RWPE1 (cell line): ENCODE results near the gene CXADR.
A peak's percentile ranks its signal among the peaks of the same experiment; 100 is the strongest.
"Not testable (repeated sequence)": the region's sequence is repeated elsewhere in the genome, so short reads cannot be mapped to it uniquely, and the experiment has no call there.

Experiments used
- CTCF ChIA-PET: fragments of 350-600 bp; sonication (Branson Sonifier 250); formaldehyde crosslinking; extraction: SDS; loops from one replicate; lab custom pipeline; 2021; lab: Yijun Ruan, JAX
- POLR2A ChIA-PET: fragments of 400-600 bp; formaldehyde crosslinking; extraction: SDS; loops from one replicate; lab custom pipeline; 2020; ENCODE audit warnings: antibody characterized with exemption; ENCODE audit not compliant: low non-redundant PET; lab: Yijun Ruan, JAX
- DNase-seq: peaks from one replicate; pipeline ENCODE4 v3.0.0; 2012; ENCODE audit warnings: low spot score
- H3K27ac ChIP-seq: fragments of 450-650 bp; 2 replicates; pipeline ENCODE4 v1.5.1; 2017
- TF ChIP-seq, protein P1 (sequence below): fragments of 450-650 bp; conservative IDR thresholded peaks from 2 replicates; pipeline ENCODE4 v1.5.1; 2017; ENCODE audit warnings: low read depth, mild to moderate bottlenecking

The CXADR gene

GRCh38 chr21:17501107-17502006, 11.5 kb upstream of the CXADR start:
- CTCF ChIA-PET = no interaction called here

DNA sequence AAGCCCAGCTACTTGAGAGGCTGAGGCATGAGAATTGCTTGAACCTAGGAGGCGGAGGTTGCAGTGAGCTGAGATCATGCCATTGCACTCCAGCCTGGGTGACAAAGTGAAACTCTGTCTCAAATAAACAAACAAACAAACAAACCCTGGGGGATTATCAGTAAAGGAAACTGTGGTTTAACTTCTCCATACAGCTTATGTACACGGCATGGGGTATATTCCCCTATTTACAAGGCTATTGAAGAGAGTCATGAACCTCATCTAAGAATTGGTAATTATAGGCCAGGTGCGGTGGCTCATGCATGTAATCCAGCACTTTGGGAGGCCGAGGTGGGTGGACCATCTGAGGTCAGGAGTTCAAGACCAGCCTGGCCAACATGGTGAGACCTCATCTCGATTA, 9.9 kb upstream of the CXADR start:
- DNase-seq, H3K27ac ChIP-seq, POLR2A ChIA-PET: not testable (repeated sequence)
- CTCF ChIA-PET = interaction anchor here (0.6 kb wide), 1 partner anchor 83 kb away, joined by 4 read pairs; no protein-coding TSS in a partner anchor

More at GRCh38 chr21:17501107-17502006, 11.5 kb upstream of the CXADR start:
- TF ChIP-seq, protein P1, sequence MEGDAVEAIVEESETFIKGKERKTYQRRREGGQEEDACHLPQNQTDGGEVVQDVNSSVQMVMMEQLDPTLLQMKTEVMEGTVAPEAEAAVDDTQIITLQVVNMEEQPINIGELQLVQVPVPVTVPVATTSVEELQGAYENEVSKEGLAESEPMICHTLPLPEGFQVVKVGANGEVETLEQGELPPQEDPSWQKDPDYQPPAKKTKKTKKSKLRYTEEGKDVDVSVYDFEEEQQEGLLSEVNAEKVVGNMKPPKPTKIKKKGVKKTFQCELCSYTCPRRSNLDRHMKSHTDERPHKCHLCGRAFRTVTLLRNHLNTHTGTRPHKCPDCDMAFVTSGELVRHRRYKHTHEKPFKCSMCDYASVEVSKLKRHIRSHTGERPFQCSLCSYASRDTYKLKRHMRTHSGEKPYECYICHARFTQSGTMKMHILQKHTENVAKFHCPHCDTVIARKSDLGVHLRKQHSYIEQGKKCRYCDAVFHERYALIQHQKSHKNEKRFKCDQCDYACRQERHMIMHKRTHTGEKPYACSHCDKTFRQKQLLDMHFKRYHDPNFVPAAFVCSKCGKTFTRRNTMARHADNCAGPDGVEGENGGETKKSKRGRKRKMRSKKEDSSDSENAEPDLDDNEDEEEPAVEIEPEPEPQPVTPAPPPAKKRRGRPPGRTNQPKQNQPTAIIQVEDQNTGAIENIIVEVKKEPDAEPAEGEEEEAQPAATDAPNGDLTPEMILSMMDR = no peak
- POLR2A ChIA-PET = no interaction called here
- DNase-seq = no peak
- no peak overlapping the region for H3K27ac ChIP-seq

DNA sequence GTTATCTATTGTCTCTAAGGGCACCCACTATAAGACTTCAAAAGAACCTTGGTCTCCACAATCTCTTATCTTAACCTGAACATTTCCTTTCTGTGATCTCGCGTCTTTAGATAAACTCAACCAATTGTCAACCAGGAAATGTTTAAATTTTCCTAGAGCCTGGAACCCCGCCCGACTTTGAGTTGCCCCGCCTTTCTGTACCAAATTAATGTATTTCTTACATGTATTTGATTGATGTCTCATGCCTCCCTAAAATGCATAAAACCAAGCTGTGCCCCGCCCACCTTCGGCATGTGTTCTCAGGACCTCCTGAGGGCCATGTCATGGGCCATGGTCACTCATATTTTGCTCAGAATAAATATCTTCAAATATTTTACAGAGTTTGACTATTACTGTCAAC, 5.9 kb upstream of the CXADR start:
- ChIA-PET POLR2A (no interaction called here), CTCF (no interaction called here)
- H3K27ac ChIP-seq = no peak overlapping the region
- no peak for DNase-seq
- TF ChIP-seq, protein P1 = no peak

- no peak overlapping the region for H3K27ac ChIP-seq
- TF ChIP-seq, protein P1 = no peak
- ChIA-PET POLR2A (no interaction called here), CTCF (interaction anchor here (0.7 kb wide), 1 partner anchor 85 kb away, joined by 4 read pairs; no protein-coding TSS in a partner anchor)
- no peak for DNase-seq
These were observed 5.3 kb upstream of the CXADR start for GRCh38 chr21:17507591-17507990.

GRCh38 chr21:17513214-17514123, 626 bp downstream of the CXADR start:
- TF ChIP-seq, protein P1 = no peak
- CTCF ChIA-PET = no interaction called here
- POLR2A ChIA-PET = interaction anchor here (1.3 kb wide), 1 partner anchor 76 kb away, joined by 4 read pairs; no protein-coding TSS in a partner anchor
- peak overlapping the region; percentile 46 for H3K27ac ChIP-seq
- peak; percentile 22 for DNase-seq

- TF ChIP-seq, protein P1 = no peak
- ChIA-PET CTCF (interaction anchor here (1.3 kb wide), 1 partner anchor 87 kb away, joined by 4 read pairs; no protein-coding TSS in a partner anchor), POLR2A (no interaction called here)
- DNase-seq = peak; percentile 53
- no peak overlapping the region for H3K27ac ChIP-seq
These were observed 1.4 kb downstream of the CXADR start for GRCh38 chr21:17514124-17514845.

DNA sequence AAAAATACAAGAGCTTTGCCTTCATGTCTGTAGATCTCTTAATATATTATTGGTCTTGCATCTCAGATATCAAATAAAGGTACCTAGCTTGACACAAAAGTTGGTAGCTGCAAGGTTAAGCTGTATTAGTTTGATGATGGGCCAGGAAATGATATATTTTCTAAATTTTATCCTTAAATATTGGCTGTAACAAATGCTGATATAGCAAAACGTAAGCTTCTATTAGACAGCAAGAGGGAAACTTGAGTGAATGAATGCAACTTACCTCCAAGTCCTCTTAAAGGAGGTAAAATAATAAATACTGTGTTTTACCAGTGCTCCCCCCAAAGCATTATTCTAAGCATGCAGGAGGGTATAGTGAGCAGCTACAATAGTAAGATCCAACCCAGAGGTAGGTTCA, 4.2 kb downstream of the CXADR start:
- POLR2A ChIA-PET, CTCF ChIA-PET, DNase-seq, H3K27ac ChIP-seq: not testable (repeated sequence)
